Heart left ventricle (tissue), 16 donors: Measurements from ENCODE around the gene TMEM218. TPM values are rescaled to one million over a fixed set of nuclear protein-coding genes. Genes with fewer than 3 reads are reported as not detected.

Source experiments
- ATAC-seq, 4 donors: fragments of 200-7000 bp; cut with Tn5 transposase; one replicate each; pipeline ENCODE4 v1.9.1; 2020 to 2022; ENCODE audit warnings: moderate library complexity in 4 of 4, mild to moderate bottlenecking in 3 of 4, moderate number of reproducible peaks in 1 of 4
- DNase-seq, 5 donors: peaks; one replicate each; pipeline ENCODE4 v3.0.0-alpha.2; 2020
- H3K27ac ChIP-seq, 12 donors: fragments of 200-600 bp; sonication (generic) in 4 of 12; one replicate each; pipeline versions ENCODE4 v1.5.0 to v1.8.0; 2016 to 2022; ENCODE audit warnings: mild to moderate bottlenecking in 2 of 12
- H3K27me3 ChIP-seq, 9 donors: fragments of 200-600 bp; sonication (generic) in 2 of 9; one replicate each; pipeline versions ENCODE4 v1.5.1 to v1.8.0; 2016 to 2022; ENCODE audit warnings: mild to moderate bottlenecking in 3 of 9
- H3K36me3 ChIP-seq, 9 donors: fragments of 200-600 bp; sonication (generic) in 2 of 9; one replicate each; pipeline versions ENCODE4 v1.5.0 to v1.8.0; 2018 to 2022; ENCODE audit warnings: mild to moderate bottlenecking in 2 of 9
- H3K4me1 ChIP-seq, 12 donors: fragments of 200-600 bp; sonication (generic) in 4 of 12; one replicate each; pipeline versions ENCODE4 v1.5.0 to v1.8.0; 2016 to 2022; ENCODE audit warnings: mild to moderate bottlenecking in 3 of 12
- H3K4me3 ChIP-seq, 12 donors: fragments of 200-600 bp; sonication (generic) in 4 of 12; one replicate each; pipeline versions ENCODE4 v1.5.0 to v1.8.0; 2017 to 2022; ENCODE audit warnings: mild to moderate bottlenecking in 9 of 12, moderate library complexity in 4 of 12
- H3K9me3 ChIP-seq, 12 donors: fragments of 200-600 bp; sonication (generic) in 4 of 12; one replicate each; pipeline versions ENCODE4 v1.5.0 to v1.8.0; 2016 to 2022; ENCODE audit warnings: mild to moderate bottlenecking in 1 of 12
- CTCF ChIP-seq, 12 donors: fragments of 200-600 bp; sonication (generic) in 4 of 12; IDR thresholded peaks; one replicate each; pipeline versions ENCODE4 v1.5.0 to v1.8.0; 2018 to 2022; ENCODE audit warnings: antibody characterized with exemption in 12 of 12, mild to moderate bottlenecking in 5 of 12
- POLR2A ChIP-seq, 2 donors: fragments of 450-650 bp; IDR thresholded peaks; one replicate each; pipeline ENCODE4 v1.6.1; 2017; ENCODE audit warnings: antibody characterized with exemption in 2 of 2, mild to moderate bottlenecking in 2 of 2, moderate library complexity in 2 of 2
- WGBS, 4 donors: extraction: QIAGEN DNeasy Blood & Tissue Kit in 2 of 4; methylation state at CpG; one replicate each; pipeline versions ENCODE4 v1.1.5 to v1.1.7; 2013 to 2018; 5-methylcytosine and 5-hydroxymethylcytosine counted together
- intact Hi-C, 10 donors: fragments of 100-400 bp; cut with DNase I; formaldehyde crosslinking; loops; one replicate each; pipeline versions ENCODE4 v1.11.1 to v1.14.2; 2022
- polyA plus RNA-seq, 2 donors: library from polyadenylated mRNA; stranded (reverse); fragments of 200-250 nt; gene quantifications; one replicate each; pipeline ENCODE4 v1.2.3, GENCODE V29; 2013
- total RNA-seq, 9 donors: library from RNA; depleted of rRNA in 2 of 9; stranded (reverse); fragments of >200 nt in 2 of 9; fragmentation: NEBNext Ultra II Directional in 3 of 9; extraction: Animal tissue kit (Norgen Biotek cat#: 25700) in 3 of 9; gene quantifications; one replicate each; pipeline versions ENCODE4 v1.1.0 to v1.2.4, GENCODE V29; 2016 to 2023
- donor health status: ischemic (EF 13 %, LVEDD 7.1; RV severe dilation, severe dysfunction).
- donor health status: healthy with polysubstance abuse.
- donor health status: DM: no; HTN: yes; CAD: no.
- donor health status: DM: no; HTN: no; CAD: no.
- donor health status: ischemic (EF 25% LVEDD 6.9; RV normal size, moderate dysfunction).
- donor health status: ischemic (EF 25% LVEDD 5.7; RV mildly dilated, moderate dysfunction).
- donor health status: healthy.
- donor health status: DM: yes; HTN: yes; CAD: no.
- donor health status: ischemic (EF 35%, LVEDD 5.7; RV mildly dilated, moderate dysfunction).
- donor health status: nonischemic (EF 11% LVEDD 7.7; RV severe dilation, severe dysfunction).
- donor health status: DM: yes; HTN: yes; CAD: no.
- donor health status: PGD.
- donor health status: ischemic (EF 29% LVEDD 5.4; RV normal size, mild dysfunction).
- donor health status: nonischemic (EF 23%, LVEDD 6.1; RV moderate dilation, normal function).

TMEM218 gene
- total and polyA plus RNA-seq, 11 donors: 4.7 to 21.8 (median 6.8) TPM

GRCh38 chr11:125138966-125139365 lies 27.5 kb upstream of the TMEM218 start:
- no peak for TF ChIP-seq CTCF (IDR thresholded peaks at IDR 0.05)
- no peak for TF ChIP-seq POLR2A (IDR thresholded peaks at IDR 0.05)
- H3K36me3 ChIP-seq: no peaks in the 10 kb centered on the region
- DNase-seq (no peak), ATAC-seq (no peak)
- H3K9me3 ChIP-seq: no peaks in the 10 kb centered on the region
- H3K4me3 ChIP-seq: no peak overlapping the region
- WGBS, 4 donors: 85 to 90% (median 86%) methylated on average over 8 of the region's 8 CpGs
- H3K27me3 ChIP-seq: peaks cover 0 to 26% (median 11%) of the 10 kb centered on the region in 9 donors
- intact Hi-C loops: no loop called here
- H3K4me1 ChIP-seq: peaks cover 0 to 6% (median 0%) of the 10 kb centered on the region in 12 donors
- H3K27ac ChIP-seq: no peak overlapping the region

- H3K4me3 ChIP-seq: no peak overlapping the region
- TF ChIP-seq CTCF (IDR thresholded peaks at IDR 0.05): no peak
- TF ChIP-seq POLR2A (IDR thresholded peaks at IDR 0.05): no peak
- peaks cover 0 to 11% (median 5%) of the 10 kb centered on the region in 9 donors for H3K27me3 ChIP-seq
- no peaks in the 10 kb centered on the region for H3K4me1 ChIP-seq
- no peak overlapping the region for H3K27ac ChIP-seq
- no peaks in the 10 kb centered on the region for H3K36me3 ChIP-seq
- DNase-seq: no peak
- no peak for ATAC-seq
- H3K9me3 ChIP-seq: no peaks in the 10 kb centered on the region
- intact Hi-C loops: no loop called here
Measured at GRCh38 chr11:125136001-125136400, 24.6 kb upstream of the TMEM218 start.

GRCh38 chr11:125132596-125132995 lies 21.2 kb upstream of the TMEM218 start:
- no peak overlapping the region for H3K4me3 ChIP-seq

GRCh38 chr11:125132071-125132470 lies 20.6 kb upstream of the TMEM218 start:
- no peak overlapping the region for H3K27ac ChIP-seq
- DNase-seq (no peak), ATAC-seq (no peak)
- 43 to 55% (median 47%) methylated on average over 1 of the region's 1 CpG for WGBS, 4 donors
- no peaks in the 10 kb centered on the region for H3K4me1 ChIP-seq
- H3K36me3 ChIP-seq: no peaks in the 10 kb centered on the region
- peaks cover 0 to 19% (median 0%) of the 10 kb centered on the region in 9 donors for H3K27me3 ChIP-seq
- intact Hi-C loops: no loop called here
- H3K4me3 ChIP-seq: no peak overlapping the region
- H3K9me3 ChIP-seq: no peaks in the 10 kb centered on the region
- TF ChIP-seq POLR2A (IDR thresholded peaks at IDR 0.05): no peak
- TF ChIP-seq CTCF (IDR thresholded peaks at IDR 0.05): no peak

More at GRCh38 chr11:125132596-125132995, 21.2 kb upstream of the TMEM218 start:
- Histone ChIP-seq H3K27me3 (peaks cover 0 to 19% (median 0%) of the 10 kb centered on the region in 9 donors), H3K4me1 (no peaks in the 10 kb centered on the region), H3K9me3 (no peaks in the 10 kb centered on the region), H3K36me3 (no peaks in the 10 kb centered on the region), H3K27ac (no peak overlapping the region)
- DNase-seq: no peak
- 67 to 81% (median 73%) methylated on average over 7 of the region's 7 CpGs for WGBS, 4 donors
- intact Hi-C loops: no loop called here
- TF ChIP-seq CTCF (IDR thresholded peaks at IDR 0.05): no peak
- no peak for TF ChIP-seq POLR2A (IDR thresholded peaks at IDR 0.05)
- ATAC-seq: no peak
